BLaER1 treated with 17β-estradiol and CSF1 and Interleukin-3, amounts not matched to agents 10 nM and 100 nM (cell line): ENCODE data around the gene PREB.

Experiments
- H3K27ac ChIP-seq, 11 experiments: shearing (Covaris generic); formaldehyde crosslinking; 2 replicates each; pipeline ENCODE4 v1.8.1; 2022
- H3K27me3 ChIP-seq, 11 experiments: shearing (Covaris generic); formaldehyde crosslinking; 2 replicates each; pipeline ENCODE4 v1.8.1; 2022
- H3K36me3 ChIP-seq, 11 experiments: shearing (Covaris generic); formaldehyde crosslinking; 2 replicates each; pipeline ENCODE4 v1.8.1; 2022
- H3K4me1 ChIP-seq, 10 experiments: shearing (Covaris generic); formaldehyde crosslinking; 2 replicates each; pipeline ENCODE4 v1.8.1; 2022
- H3K4me2 ChIP-seq, 11 experiments: shearing (Covaris generic); formaldehyde crosslinking; 2 replicates each; pipeline ENCODE4 v1.8.1; 2022
- H3K4me3 ChIP-seq, 10 experiments: shearing (Covaris generic); formaldehyde crosslinking; 2 replicates each; pipeline ENCODE4 v1.8.1; 2022
- H3K9ac ChIP-seq, 11 experiments: shearing (Covaris generic); formaldehyde crosslinking; 2 replicates each; pipeline ENCODE4 v1.8.1; 2022
- H3K9me3 ChIP-seq, 11 experiments: shearing (Covaris generic); formaldehyde crosslinking; replicated peaks in 1 of 11; 2 replicates each; pipeline ENCODE4 v1.8.1; 2022
- H4K20me1 ChIP-seq, 11 experiments: shearing (Covaris generic); formaldehyde crosslinking; 2 replicates each; pipeline ENCODE4 v1.8.1; 2022
- Cebpa-rat ChIP-seq, 11 experiments: shearing (Covaris generic); IDR thresholded peaks; 2 replicates each; pipeline ENCODE4 v1.8.1; 2022

PREB gene

DNA sequence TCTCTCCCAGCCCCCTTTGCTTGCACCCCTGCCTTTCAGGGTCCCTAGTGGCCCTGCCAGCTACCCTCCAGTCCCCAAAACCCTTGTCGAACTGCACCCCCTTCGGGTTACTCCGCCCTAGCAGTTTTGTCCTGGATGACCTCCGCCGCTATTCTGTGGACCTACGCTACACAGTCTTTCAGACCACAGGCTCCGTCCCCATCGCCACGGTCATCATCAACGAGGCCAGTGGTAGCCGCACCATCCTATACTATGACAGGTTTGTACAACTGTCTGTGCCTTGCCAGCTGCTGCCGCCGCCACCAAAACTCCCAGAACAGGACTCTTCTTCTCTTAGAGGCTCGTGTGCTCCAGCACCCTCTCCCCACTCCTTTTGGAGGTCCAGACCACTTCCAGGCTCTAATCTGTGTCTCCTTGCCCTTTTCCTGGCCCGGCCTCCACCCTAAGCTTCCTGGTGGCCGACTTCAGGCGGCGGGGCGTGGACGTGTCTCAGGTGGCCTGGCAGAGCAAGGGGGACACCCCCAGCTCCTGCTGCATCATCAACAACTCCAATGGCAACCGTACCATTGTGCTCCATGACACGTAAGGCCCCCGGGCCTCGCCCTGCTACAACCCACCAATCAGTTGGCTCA, 40.0 kb downstream of the PREB start:
- Histone ChIP-seq H3K9me3 (no peaks in the 10 kb centered on the region), H3K4me3 (no peak overlapping the region), H3K4me1 (peaks cover 18 to 43% (median 30%) of the 10 kb centered on the region in 10 experiments), H3K4me2 (no peak overlapping the region), H3K27ac (no peak overlapping the region), H3K27me3 (no peaks in the 10 kb centered on the region), H4K20me1 (no peaks in the 10 kb centered on the region), H3K36me3 (no peaks in the 10 kb centered on the region), H3K9ac (no peak overlapping the region)
- TF ChIP-seq Cebpa-rat (IDR thresholded peaks at IDR 0.05) = no peak

DNA sequence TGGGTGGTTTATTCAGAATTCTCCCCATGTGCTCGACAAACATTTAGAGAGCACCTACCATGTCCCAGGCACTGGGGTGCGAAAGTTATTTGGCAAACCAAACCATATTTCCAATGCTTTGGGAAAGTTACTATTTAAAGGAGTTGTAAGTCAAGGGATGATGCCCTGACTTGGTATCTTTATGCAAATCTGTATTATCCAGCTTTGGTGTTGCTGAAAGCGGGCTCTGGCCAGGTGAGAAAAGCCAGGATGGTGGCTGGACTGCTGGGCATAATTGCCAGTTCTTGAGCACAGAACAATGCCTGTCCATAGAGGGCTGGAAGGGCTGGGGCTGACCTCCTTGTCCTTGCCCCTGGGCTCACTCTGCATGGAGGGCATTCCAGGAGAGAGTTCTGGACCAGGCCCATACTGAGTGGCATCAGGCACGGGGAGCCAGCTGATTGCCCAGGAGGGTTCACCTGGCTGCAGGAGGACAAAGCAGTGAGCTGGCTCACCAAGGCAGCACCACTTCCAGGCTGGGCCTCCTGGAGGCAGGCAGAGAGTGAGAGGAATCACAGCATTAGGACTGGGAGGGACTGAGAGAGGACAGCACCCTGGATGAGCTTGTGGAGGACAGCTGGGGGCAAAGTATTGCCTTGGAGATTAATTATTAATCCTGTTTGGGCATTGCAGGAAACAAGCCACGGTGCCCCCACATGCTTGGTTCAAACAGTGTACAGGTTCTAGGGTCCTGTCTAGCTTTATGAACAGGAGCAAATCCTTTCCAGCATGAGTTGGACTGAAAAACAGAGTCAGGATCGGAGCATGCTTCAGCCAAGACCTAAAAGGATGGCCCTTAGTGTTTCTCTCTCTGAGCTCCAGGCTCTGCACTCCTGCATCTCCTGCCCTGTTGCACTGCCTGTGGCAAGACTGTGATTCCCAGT, 40.7 kb downstream of the PREB start:
- H3K9ac ChIP-seq = no peak overlapping the region
- no peak overlapping the region for H3K4me3 ChIP-seq
- no peaks in the 10 kb centered on the region for H3K36me3 ChIP-seq
- H3K27ac ChIP-seq = no peak overlapping the region
- no peak overlapping the region for H3K4me2 ChIP-seq
- no peaks in the 10 kb centered on the region for H3K27me3 ChIP-seq
- peaks cover 18 to 43% (median 31%) of the 10 kb centered on the region in 10 experiments for H3K4me1 ChIP-seq
- H3K9me3 ChIP-seq = no peaks in the 10 kb centered on the region
- no peak for TF ChIP-seq Cebpa-rat (IDR thresholded peaks at IDR 0.05)
- no peaks in the 10 kb centered on the region for H4K20me1 ChIP-seq

DNA sequence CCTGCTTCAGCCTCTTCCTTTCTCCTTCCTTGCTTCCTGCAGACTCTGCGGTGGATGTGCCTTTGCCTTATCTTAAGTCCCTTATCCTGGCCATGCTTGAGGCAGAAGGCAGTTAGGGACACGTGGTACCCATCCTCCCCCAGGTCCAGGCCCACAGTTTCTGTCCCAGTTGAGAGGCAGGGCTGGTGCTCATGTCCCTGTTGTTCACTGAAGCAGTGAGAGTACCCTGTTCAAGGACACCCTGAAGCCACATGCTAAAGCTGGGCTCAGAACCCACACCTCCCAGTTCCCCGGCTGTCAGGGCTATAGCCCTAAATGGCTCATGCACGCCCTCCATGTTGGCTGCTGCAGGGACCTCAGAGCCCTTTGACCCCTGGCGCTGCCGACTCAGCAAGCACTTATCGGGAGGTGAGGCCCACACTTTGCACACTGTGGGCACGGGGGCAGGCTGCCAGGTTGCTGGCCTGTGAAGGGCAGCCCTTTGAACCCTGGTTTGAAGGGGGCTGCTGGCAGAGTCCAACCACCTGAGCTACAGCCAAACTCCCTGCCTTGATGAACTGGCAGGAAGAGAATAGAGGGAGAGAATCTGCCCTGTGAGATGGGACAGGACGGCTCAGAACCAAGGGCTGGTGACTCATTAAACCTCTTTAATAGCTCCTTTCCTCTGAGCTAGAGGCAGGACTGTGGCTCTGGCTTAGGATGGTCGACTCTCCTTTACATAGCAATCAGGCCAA, 41.6 kb downstream of the PREB start:
- no peaks in the 10 kb centered on the region for H3K36me3 ChIP-seq
- no peak overlapping the region for H3K4me2 ChIP-seq
- peaks cover 18 to 49% (median 35%) of the 10 kb centered on the region in 10 experiments for H3K4me1 ChIP-seq
- H3K9ac ChIP-seq = no peak overlapping the region
- H3K4me3 ChIP-seq = no peak overlapping the region
- no peaks in the 10 kb centered on the region for H4K20me1 ChIP-seq
- no peak for TF ChIP-seq Cebpa-rat (IDR thresholded peaks at IDR 0.05)
- H3K27ac ChIP-seq = no peak overlapping the region
- H3K9me3 ChIP-seq = no peaks in the 10 kb centered on the region
- no peaks in the 10 kb centered on the region for H3K27me3 ChIP-seq

DNA sequence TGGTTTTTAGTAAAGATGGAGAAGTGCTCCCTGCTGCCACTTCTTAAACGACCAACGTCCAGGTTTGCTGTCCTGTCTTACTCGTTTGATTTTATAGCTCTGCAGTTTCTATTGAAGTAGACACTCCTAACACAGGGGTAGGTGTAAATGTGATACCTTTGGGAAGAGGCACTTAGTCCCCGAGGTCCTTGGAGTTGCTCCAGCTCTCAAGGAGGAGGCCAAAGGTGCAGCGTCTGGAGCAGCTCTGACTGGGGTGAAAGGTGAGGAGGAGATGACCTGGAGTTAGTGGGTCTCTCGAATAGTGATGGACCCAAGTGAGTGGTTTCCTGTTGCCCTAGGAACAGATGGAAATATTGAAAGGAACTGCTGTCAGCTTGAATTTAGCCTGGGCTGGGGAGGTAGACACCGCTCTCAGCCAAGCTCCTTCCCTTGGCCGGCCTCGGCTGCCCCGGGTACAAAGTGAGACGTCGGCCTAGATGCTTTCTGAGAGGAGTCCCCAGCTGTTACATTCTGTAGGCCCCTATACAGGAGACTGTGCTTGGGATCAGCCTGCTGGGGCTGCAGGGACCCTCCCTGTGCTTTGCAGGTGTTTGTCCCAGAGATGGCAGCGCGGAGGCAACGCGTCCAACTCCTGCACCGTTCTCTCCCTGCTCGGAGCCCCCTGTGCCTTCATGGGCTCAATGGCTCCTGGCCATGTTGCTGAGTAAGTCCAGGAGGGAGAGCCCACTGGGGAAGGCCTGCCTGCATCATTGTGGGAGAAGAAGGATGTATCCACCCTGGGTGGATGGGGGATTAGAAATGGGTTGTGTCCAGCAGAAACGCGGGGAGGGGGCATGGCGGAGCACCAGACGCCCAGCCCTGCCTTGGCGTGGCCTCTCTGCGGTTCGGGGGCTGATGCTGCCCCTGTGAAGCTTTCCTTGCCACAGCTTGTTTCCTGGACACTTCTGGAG, 42.4 kb downstream of the PREB start:
- Histone ChIP-seq H3K9me3 (no peaks in the 10 kb centered on the region), H3K36me3 (no peaks in the 10 kb centered on the region), H3K9ac (no peak overlapping the region), H3K27me3 (no peaks in the 10 kb centered on the region), H3K4me3 (no peak overlapping the region), H3K4me2 (no peak overlapping the region), H3K27ac (no peak overlapping the region), H3K4me1 (peaks cover 16 to 57% (median 42%) of the 10 kb centered on the region in 10 experiments), H4K20me1 (peaks cover 0 to 5% (median 0%) of the 10 kb centered on the region in 11 experiments; a peak in 3 of 22 replicates)
- TF ChIP-seq Cebpa-rat (IDR thresholded peaks at IDR 0.05) = no peak

DNA sequence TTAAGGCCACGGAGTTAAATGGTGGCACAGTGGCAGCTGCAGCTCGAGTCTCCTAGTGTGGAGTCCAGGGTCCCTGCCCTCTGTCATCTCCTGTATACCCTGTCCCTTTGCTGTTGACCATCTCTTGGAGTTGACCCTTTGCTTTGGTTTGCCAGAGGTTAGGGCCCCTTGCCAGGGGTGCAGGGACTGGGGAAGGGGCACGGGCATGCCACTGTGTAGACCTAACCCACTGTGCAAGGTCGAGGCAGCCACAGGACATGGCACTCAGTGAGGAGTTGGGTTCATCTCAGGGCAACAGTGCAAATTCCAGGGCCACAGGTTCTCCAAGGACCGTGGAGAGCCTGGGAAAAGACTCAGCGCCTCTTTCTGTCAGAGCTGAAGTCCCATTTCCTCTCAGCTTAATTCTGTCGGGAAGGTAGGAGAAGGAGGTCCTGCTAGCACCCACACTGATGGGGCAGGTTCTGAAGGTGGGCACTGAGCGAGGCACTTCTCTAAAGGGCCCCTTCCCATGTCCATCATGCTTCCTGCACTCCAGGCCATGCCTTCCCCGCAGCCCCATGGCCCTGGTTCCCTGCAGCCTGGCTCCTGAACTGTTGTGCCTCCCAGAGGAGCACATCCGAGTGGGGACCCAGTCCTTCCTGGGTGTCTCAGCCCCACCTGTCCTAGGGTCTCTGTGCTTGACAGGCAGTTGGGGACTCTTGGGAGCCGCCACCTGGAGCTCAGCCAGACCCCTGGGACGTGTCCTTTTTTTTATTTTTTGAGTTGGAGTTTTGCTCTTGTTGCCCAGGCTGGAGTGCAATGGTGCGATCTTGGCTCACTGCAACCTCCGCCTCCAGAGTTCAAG, 45.1 kb downstream of the PREB start:
- H3K9ac ChIP-seq = no peak overlapping the region
- H3K4me1 ChIP-seq = peaks cover 23 to 69% (median 53%) of the 10 kb centered on the region in 10 experiments
- H3K27me3 ChIP-seq = no peaks in the 10 kb centered on the region
- peaks cover 0 to 27% (median 9%) of the 10 kb centered on the region in 11 experiments; a peak in 11 of 22 replicates for H4K20me1 ChIP-seq
- H3K36me3 ChIP-seq = peaks cover 0 to 12% (median 6%) of the 10 kb centered on the region in 11 experiments; a peak in 13 of 22 replicates
- H3K27ac ChIP-seq = no peak overlapping the region
- H3K4me3 ChIP-seq = no peak overlapping the region
- H3K4me2 ChIP-seq = peak overlapping the region in 8 of 11 experiments; percentile 34 to 99 (median 40); a peak in 13 of 22 replicates
- H3K9me3 ChIP-seq = no peaks in the 10 kb centered on the region
- no peak for TF ChIP-seq Cebpa-rat (IDR thresholded peaks at IDR 0.05)

DNA sequence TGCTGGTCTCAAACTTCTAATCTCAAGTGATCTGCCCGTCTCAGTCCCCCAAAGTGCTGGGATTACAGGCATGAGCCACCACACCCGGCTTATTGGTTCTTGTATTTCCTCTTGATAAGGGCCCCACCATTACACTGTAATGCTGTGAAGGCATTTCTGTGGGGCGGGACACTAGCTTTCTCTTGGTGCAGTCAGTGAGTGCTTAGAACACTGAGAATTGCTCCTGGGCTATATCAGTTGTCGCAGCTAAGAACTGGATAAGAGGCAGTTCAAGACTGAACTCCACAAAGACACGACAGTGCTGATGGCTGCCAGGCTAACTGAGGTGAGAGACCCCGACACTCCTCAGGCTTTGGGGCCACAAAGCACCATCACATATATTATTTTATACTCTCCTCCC, 45.8 kb downstream of the PREB start:
- H3K9me3 ChIP-seq = no peaks in the 10 kb centered on the region
- no peak overlapping the region for H3K9ac ChIP-seq
- no peaks in the 10 kb centered on the region for H3K27me3 ChIP-seq
- no peak overlapping the region for H3K4me3 ChIP-seq
- no peak overlapping the region for H3K27ac ChIP-seq
- TF ChIP-seq Cebpa-rat (IDR thresholded peaks at IDR 0.05) = no peak
- H4K20me1 ChIP-seq = peaks cover 0 to 34% (median 16%) of the 10 kb centered on the region in 11 experiments; a peak in 12 of 22 replicates
- peaks cover 5 to 19% (median 12%) of the 10 kb centered on the region in 11 experiments; a peak in 17 of 22 replicates for H3K36me3 ChIP-seq
- peaks cover 30 to 76% (median 60%) of the 10 kb centered on the region in 10 experiments for H3K4me1 ChIP-seq
- peak overlapping the region in 5 of 11 experiments; percentile 11 to 99 (median 88); a peak in 4 of 22 replicates for H3K4me2 ChIP-seq

DNA sequence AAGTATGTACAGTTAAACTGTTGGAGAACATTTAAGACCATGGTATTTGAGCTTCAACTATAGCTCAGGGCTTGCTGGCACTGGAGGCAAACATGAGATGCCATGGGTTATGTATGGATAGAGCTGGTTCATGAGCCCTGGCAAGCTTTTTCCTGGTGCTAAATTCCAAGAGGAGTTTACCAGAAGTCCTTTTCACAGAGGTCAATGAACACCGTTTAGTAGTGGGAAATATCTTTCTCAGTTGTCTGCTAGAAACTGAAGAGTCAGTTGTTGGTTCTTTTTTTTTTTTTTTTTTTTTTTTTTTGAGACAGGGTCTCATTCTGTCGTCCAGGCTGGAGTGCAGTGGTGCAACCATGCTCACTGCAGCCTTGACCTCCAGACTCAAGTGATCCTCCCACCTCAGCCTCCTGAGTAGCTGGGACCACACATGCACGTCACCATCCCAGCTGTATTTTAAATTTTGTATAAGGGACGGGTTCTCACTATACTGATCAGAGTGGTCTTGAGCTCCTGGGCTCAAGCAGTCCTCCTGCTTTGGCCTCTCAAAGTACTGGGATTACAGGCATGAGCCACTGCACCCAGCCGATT, 46.5 kb downstream of the PREB start:
- Histone ChIP-seq H3K9ac (no peak overlapping the region), H3K4me1 (peaks cover 37 to 81% (median 67%) of the 10 kb centered on the region in 10 experiments), H3K27ac (no peak overlapping the region), H3K4me3 (no peak overlapping the region), H3K36me3 (peaks cover 12 to 26% (median 19%) of the 10 kb centered on the region in 11 experiments), H3K9me3 (no peaks in the 10 kb centered on the region), H3K4me2 (peak overlapping the region in 8 of 11 experiments; percentile 88 to 99 (median 95); a peak in 13 of 22 replicates), H3K27me3 (no peaks in the 10 kb centered on the region), H4K20me1 (peaks cover 0 to 41% (median 23%) of the 10 kb centered on the region in 11 experiments; a peak in 13 of 22 replicates)
- TF ChIP-seq Cebpa-rat (IDR thresholded peaks at IDR 0.05) = no peak
